Endothelial cell (in vitro differentiated cells): ENCODE measurements around the gene CC2D2B. TPM values are rescaled to one million over a fixed set of nuclear protein-coding genes. Genes with fewer than 3 reads are reported as not detected.
"Not testable (repeated sequence)": the region's sequence is repeated elsewhere in the genome, so short reads cannot be mapped to it uniquely, and the experiment has no call there.

Experiments used
- DNase-seq: peaks from one replicate; pipeline ENCODE4 v3.0.0; 2021; ENCODE audit warnings: low spot score
- H3K27ac Mint-ChIP-seq: one replicate; pipeline ENCODE4 v1.8.0; 2021; ENCODE audit warnings: mixed read lengths, inconsistent platforms; ENCODE audit not compliant: unreplicated experiment
- H3K27me3 Mint-ChIP-seq: one replicate; pipeline ENCODE4 v1.8.0; 2021; ENCODE audit warnings: mild to moderate bottlenecking, moderate library complexity, mixed read lengths, inconsistent platforms; ENCODE audit not compliant: unreplicated experiment
- H3K36me3 Mint-ChIP-seq: one replicate; pipeline ENCODE4 v1.8.0; 2021; ENCODE audit warnings: mild to moderate bottlenecking, low read depth, mixed read lengths, inconsistent platforms; ENCODE audit not compliant: unreplicated experiment
- H3K4me1 Mint-ChIP-seq: one replicate; pipeline ENCODE4 v1.8.0; 2021; ENCODE audit warnings: mild to moderate bottlenecking, mixed read lengths, inconsistent platforms; ENCODE audit not compliant: unreplicated experiment
- H3K4me3 Mint-ChIP-seq: one replicate; pipeline ENCODE4 v1.8.0; 2021; ENCODE audit warnings: mild to moderate bottlenecking, mixed read lengths, inconsistent platforms; ENCODE audit not compliant: unreplicated experiment
- H3K9me3 Mint-ChIP-seq: one replicate; pipeline ENCODE4 v1.8.0; 2021; ENCODE audit warnings: mixed read lengths, inconsistent platforms; ENCODE audit not compliant: unreplicated experiment
- total RNA-seq: library from RNA; stranded (reverse); fragmentation: NEBNext Ultra II Directional; extraction: Animal tissue kit (Norgen Biotek cat#: 25700); gene quantifications from one replicate; pipeline ENCODE4 v1.2.1, GENCODE V29; 2021; ENCODE audit not compliant: unreplicated experiment
- TF ChIP-seq, protein P1 (sequence below): fragments of 200-600 bp; sonication (generic); IDR thresholded peaks from one replicate; pipeline ENCODE4 v1.5.0; 2021; ENCODE audit warnings: antibody characterized with exemption; ENCODE audit not compliant: unreplicated experiment

Gene CC2D2B
- total RNA-seq, 1 donor from 2014 or later: 2.1 TPM

DNA sequence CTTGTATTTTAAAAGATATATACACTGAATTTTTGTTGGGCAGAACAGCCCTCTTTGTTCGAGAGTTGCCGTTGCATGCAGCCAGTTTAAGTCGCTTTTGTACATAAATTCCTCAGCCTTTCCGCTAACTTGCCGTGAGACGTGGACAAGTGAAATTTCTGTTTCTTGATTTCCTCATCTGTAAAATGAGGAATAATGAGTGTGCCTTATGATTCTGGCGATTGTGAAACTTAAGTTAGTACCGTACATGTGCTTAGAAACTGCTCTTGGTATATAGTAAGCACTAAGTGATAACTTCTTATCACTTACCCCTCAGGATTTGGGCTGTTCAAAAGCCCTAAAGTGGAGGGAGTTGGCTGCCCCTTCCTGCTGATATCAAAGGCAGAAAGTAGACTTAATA lies 137.0 kb downstream of the CC2D2B start:
- Mint-ChIP-seq H3K36me3 (peaks cover 39% of the 10 kb centered on the region), H3K9me3 (no peaks in the 10 kb centered on the region), H3K4me1 (peaks cover 55% of the 10 kb centered on the region), H3K27me3 (peaks cover 2% of the 10 kb centered on the region), H3K27ac (peak overlapping the region; percentile 79), H3K4me3 (peak overlapping the region; percentile 96)
- TF ChIP-seq, protein P1, sequence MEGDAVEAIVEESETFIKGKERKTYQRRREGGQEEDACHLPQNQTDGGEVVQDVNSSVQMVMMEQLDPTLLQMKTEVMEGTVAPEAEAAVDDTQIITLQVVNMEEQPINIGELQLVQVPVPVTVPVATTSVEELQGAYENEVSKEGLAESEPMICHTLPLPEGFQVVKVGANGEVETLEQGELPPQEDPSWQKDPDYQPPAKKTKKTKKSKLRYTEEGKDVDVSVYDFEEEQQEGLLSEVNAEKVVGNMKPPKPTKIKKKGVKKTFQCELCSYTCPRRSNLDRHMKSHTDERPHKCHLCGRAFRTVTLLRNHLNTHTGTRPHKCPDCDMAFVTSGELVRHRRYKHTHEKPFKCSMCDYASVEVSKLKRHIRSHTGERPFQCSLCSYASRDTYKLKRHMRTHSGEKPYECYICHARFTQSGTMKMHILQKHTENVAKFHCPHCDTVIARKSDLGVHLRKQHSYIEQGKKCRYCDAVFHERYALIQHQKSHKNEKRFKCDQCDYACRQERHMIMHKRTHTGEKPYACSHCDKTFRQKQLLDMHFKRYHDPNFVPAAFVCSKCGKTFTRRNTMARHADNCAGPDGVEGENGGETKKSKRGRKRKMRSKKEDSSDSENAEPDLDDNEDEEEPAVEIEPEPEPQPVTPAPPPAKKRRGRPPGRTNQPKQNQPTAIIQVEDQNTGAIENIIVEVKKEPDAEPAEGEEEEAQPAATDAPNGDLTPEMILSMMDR: no peak
- DNase-seq: no peak

DNA sequence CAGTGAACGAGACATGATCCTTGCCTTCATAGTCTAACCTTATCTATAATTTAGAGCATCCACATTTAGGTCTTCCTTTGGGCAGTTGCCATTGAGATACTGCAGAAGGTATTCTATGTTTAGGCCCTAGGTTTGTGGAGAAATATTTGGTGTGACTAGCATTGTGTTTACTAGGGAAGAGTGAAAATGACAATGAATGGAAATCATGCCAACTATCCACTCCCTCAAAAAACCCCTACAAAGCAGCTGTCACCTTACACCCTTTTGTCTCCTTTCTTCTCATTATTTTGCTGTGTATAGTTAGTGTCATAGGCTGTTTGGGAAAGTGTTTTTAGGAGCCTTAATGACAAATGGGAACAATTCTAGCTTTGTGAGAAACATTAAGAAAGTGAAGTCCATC lies 138.8 kb downstream of the CC2D2B start:
- Mint-ChIP-seq H3K4me1 (peaks cover 50% of the 10 kb centered on the region), H3K27me3 (no peaks in the 10 kb centered on the region), H3K9me3 (no peaks in the 10 kb centered on the region), H3K4me3 (peak overlapping the region; percentile 96), H3K36me3 (peaks cover 42% of the 10 kb centered on the region), H3K27ac (no peak overlapping the region)
- TF ChIP-seq, protein P1: no peak
- DNase-seq: no peak

- Mint-ChIP-seq H3K27ac (no peak overlapping the region), H3K36me3 (peaks cover 48% of the 10 kb centered on the region), H3K9me3 (no peaks in the 10 kb centered on the region), H3K4me3 (peak overlapping the region; percentile 96), H3K27me3 (no peaks in the 10 kb centered on the region), H3K4me1 (peaks cover 56% of the 10 kb centered on the region)
- TF ChIP-seq, protein P1: no peak
- no peak for DNase-seq
Observed at GRCh38 chr10:96047004-96047649, 139.4 kb downstream of the CC2D2B start.

- peak overlapping the region; percentile 29 for H3K4me3 Mint-ChIP-seq
- H3K27ac Mint-ChIP-seq: peak overlapping the region; percentile 9
- H3K27me3 Mint-ChIP-seq, DNase-seq, H3K9me3 Mint-ChIP-seq: not testable (repeated sequence)
- H3K36me3 Mint-ChIP-seq: peaks cover 56% of the 10 kb centered on the region
- peaks cover 59% of the 10 kb centered on the region for H3K4me1 Mint-ChIP-seq
Observed at GRCh38 chr10:96047925-96048324, 140.2 kb downstream of the CC2D2B start.

GRCh38 chr10:96049340-96049739 lies 141.6 kb downstream of the CC2D2B start:
- Mint-ChIP-seq H3K36me3 (peaks cover 61% of the 10 kb centered on the region), H3K27me3 (no peaks in the 10 kb centered on the region), H3K27ac (no peak overlapping the region), H3K4me1 (peaks cover 70% of the 10 kb centered on the region), H3K4me3 (no peak overlapping the region), H3K9me3 (no peaks in the 10 kb centered on the region)
- no peak for DNase-seq
- TF ChIP-seq, protein P1: no peak
